ENCODE results near the gene PCSK1. TPM values are rescaled to one million over a fixed set of nuclear protein-coding genes. Genes with fewer than 3 reads are reported as not detected.

PCSK1 gene
- total and polyA plus RNA-seq, 2 donors, result 0.37 to 0.48 TPM

DNA sequence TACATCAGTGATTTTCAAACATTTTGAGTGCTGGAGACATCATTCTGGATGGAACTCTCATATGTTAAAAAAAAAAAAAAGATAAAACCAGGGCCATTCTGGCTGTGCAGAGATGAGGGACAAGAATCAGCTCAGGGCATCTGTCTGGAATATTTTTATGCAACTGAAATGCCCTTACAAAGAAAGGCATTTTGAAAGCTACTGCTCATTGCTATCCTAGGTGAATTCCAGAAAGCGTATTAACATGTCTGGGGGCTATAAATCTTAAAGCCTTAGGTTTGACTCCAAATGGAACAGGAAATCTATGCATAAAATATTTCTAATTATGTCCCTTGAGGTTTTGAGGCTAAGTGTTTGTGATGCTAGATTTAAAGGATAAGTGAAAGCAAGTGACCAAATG lies 14.9 kb upstream of the PCSK1 start:
- H3K36me3 ChIP-seq (ENCODE audit: insufficient read depth), result no peaks in the 10 kb centered on the region
- no peak overlapping the region for H3K4me3 ChIP-seq (ENCODE audit: low read depth, low read length)
- H3K4me1 ChIP-seq (ENCODE audit: insufficient read depth), result no peaks in the 10 kb centered on the region
- 26% methylated on average over 1 of the region's 1 CpG for WGBS
- DNase-seq (ENCODE audit: extremely low spot score), result no peak
- H3K27ac ChIP-seq (ENCODE audit: low read depth), result no peak overlapping the region

DNA sequence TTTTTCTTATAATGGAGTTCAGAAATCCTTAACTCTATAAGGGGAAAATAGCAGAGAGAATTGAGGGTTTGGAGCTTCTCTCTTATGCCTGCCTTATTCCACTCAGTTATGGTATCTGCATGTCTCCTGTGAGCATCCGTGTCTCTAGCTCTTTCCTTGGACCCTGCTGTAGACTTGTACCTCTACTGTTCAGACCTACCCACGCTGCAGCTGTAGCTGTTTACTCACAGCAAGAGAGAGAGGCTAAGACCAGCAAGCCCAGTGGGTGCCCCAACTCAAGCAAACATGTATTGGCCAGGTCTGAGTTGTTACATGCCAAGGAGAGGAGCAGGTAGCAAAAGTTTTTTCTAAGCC lies 7.1 kb upstream of the PCSK1 start:
- no peaks in the 10 kb centered on the region for H3K36me3 ChIP-seq (ENCODE audit: insufficient read depth)
- no peak overlapping the region for H3K27ac ChIP-seq (ENCODE audit: low read depth)
- WGBS, result 68% methylated on average over 2 of the region's 2 CpGs
- H3K4me1 ChIP-seq (ENCODE audit: insufficient read depth), result no peaks in the 10 kb centered on the region
- H3K4me3 ChIP-seq (ENCODE audit: low read depth, low read length), result no peak overlapping the region
- DNase-seq (ENCODE audit: extremely low spot score), result no peak

DNA sequence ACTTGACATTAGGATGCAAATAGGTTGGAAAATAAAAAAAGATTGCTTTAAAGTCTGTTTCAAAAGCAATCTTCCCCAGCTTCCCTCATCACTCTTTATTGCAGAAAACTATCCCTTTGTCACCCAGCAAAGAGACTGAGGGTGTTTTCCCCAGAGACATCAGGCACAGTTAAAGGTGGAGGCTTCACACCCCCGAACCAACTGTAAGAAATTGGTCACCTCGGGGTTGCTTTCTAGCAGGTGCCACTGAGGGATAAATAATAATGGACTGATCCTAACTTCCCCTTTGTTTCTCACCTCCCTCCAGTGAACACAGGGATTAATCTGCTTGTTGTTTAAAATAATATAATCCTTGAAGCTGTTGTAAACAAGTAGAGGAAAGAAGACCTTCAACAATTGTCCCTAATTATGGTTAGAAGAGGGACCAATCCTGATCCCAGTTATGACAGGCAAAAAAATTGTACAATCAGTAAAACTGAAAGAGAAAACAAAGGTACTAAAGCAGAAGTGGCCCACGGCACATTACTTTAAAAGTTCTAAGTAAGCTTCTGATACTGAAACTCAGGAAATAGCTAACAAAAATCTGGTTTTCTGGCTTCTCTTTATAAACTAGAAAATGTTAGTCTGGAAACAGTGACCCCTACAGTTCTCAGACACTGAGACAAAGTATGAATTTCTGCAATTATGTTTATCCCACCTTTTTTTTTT lies 6.6 kb upstream of the PCSK1 start:
- Histone ChIP-seq H3K4me1 (ENCODE audit: insufficient read depth) (no peaks in the 10 kb centered on the region), H3K36me3 (ENCODE audit: insufficient read depth) (no peaks in the 10 kb centered on the region), H3K27ac (ENCODE audit: low read depth) (no peak overlapping the region), H3K4me3 (ENCODE audit: low read depth, low read length) (no peak overlapping the region)
- DNase-seq (ENCODE audit: extremely low spot score), result no peak
- 34% methylated on average over 3 of the region's 3 CpGs for WGBS

DNA sequence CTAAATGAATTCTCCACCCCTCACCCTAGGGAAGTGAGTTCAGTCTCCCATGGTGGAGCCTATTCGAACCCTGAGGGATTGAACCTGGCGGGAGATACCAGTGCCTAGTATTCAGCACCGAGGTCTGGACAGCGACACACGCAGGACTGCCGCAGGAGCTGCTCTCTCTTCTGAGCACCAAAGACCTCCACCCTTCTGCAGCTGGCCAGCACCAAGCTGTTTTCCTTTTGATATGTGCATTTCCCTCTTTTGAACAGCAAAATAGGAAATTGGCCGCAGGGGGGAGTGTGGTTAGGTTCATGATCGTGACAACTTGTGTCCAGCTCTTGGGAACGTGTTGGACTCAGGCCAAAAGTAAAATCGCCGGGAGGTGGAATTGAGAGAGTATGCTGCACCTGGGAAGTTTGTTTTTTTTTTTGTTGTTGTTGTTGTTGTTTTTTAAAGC lies 1.2 kb upstream of the PCSK1 start:
- H3K4me1 ChIP-seq (ENCODE audit: insufficient read depth), result no peaks in the 10 kb centered on the region
- no peak for DNase-seq (ENCODE audit: extremely low spot score)
- WGBS, result 2% methylated on average over 11 of the region's 11 CpGs
- H3K27ac ChIP-seq (ENCODE audit: low read depth), result no peak overlapping the region
- H3K36me3 ChIP-seq (ENCODE audit: insufficient read depth), result no peaks in the 10 kb centered on the region
- H3K4me3 ChIP-seq (ENCODE audit: low read depth, low read length), result no peak overlapping the region

DNA sequence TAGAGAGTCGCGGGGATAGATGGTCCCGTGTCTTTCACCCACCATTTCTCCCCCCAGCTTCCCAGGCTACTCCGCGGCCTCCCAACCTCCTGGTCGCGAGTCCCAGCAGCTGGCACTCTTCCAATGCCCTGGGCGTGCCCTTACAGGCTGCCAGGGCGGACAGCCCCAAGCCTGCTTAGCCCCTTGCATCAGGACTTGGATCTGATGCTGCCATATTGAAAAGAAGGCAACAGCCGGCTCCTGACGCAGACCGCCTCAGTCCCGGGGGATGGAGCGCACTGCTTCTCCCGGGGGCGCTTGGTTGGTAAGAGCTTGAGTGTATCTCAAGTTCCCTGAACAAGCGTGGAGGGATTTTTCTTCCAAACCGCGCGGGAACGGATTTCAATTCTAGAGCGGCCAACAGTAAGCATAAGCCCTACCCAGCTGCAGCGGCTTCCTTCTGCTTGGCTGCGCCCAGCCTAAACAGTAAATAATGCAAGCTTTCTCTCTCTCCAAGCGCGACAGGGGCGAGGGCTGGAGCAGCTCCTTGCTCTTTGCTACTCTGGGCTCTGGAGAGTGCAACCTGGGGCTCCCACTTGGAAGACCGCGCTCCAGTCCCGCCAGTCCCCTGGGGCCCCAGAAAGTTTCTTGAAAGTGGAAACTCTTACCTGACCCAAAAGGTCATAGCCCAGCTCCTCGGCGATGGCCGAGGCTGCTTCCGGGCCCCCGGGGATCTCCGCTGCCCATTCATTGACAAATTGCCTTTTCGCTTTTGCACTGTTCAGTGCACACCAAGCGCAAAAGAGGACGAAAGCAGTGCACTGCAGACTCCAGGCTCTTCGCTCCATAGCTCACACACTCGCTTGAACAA lies 607 bp downstream of the PCSK1 start:
- Histone ChIP-seq H3K27ac (ENCODE audit: low read depth) (no peak overlapping the region), H3K4me3 (ENCODE audit: low read depth, low read length) (no peak overlapping the region), H3K4me1 (ENCODE audit: insufficient read depth) (no peaks in the 10 kb centered on the region), H3K36me3 (ENCODE audit: insufficient read depth) (no peaks in the 10 kb centered on the region)
- WGBS, result 3% methylated on average over 41 of the region's 41 CpGs
- DNase-seq (ENCODE audit: extremely low spot score), result no peak

DNA sequence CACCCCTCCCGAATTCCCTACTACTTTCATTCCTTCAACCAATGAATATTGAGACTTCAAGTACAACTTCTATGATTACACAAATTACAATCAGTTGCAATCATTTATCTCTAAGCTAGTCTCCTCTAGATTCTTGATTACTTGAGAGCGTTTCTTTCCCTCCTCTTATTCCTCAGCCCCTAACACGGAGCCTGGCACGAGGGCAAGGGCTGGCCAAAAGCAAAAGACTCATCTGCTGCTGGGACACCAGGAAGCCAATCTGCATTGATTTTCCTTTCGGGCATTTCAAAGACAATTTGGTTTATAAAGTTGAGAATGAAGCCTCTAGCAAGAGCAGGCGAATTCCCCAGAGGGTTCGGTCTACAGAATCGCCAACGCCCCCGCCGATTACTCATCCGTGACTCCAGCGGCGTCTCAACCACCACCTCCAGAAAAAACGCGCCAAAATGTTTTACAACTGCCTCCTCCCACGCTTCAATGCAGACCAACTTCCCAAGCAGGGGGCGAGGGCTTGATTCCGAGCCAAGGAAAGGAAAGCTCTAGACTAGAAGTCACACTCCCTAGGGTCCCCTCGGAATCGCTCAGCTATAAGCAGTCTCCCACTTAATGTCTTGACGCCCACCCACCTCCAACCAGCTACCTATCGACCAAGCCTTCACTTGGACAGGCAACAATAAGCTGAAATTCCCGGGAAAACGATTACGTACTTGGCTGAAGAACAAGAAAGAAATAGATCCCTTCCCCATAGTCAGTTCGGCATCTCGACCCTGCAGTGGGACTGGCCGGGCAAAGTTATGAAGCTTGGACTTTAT lies 1.5 kb downstream of the PCSK1 start:
- no peak overlapping the region for H3K4me3 ChIP-seq (ENCODE audit: low read depth, low read length)
- DNase-seq (ENCODE audit: extremely low spot score), result no peak
- H3K36me3 ChIP-seq (ENCODE audit: insufficient read depth), result no peaks in the 10 kb centered on the region
- WGBS, result 3% methylated on average over 29 of the region's 29 CpGs
- no peak overlapping the region for H3K27ac ChIP-seq (ENCODE audit: low read depth)
- no peaks in the 10 kb centered on the region for H3K4me1 ChIP-seq (ENCODE audit: insufficient read depth)

DNA sequence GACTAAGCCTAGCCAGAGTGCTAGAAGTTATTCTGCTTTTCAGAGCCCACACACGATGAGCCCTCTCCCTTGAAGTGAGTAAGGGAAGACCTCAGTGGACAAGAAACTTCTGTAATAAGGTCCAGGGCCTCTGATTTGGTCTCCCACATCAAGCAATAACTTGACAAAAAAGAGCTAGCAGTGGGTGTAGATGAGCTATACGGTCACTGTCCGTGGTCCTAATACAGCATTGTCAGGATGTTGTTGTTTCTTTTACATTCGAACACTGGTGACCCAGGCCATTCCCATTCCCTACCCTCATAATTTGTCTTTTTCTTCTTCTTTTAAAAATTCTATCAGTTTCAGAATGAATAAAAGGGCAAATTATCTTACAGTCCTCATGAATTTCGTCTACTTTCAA lies 5.2 kb downstream of the PCSK1 start:
- Histone ChIP-seq H3K27ac (ENCODE audit: low read depth) (no peak overlapping the region), H3K4me1 (ENCODE audit: insufficient read depth) (no peaks in the 10 kb centered on the region), H3K4me3 (ENCODE audit: low read depth, low read length) (no peak overlapping the region), H3K36me3 (ENCODE audit: insufficient read depth) (no peaks in the 10 kb centered on the region)
- DNase-seq (ENCODE audit: extremely low spot score), result no peak
- WGBS, result 44% methylated on average over 5 of the region's 5 CpGs

DNA sequence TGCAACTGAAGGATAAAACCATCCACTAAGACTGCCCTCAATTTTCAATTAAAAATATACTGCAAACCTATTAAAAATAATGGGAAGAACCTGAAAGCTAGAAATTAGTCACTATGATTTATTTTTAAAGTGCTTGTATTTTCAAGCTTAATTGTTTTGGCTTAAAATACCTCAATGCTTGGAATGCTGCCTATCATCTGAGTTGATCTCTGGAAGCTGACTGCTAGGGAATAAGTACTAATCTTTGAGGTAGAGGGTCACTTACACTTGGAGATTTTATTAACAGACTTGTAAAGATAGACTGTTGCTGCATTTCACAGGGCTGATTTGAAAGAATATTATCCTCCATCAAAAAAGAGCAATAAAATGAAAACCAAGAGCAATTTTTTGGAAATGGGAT lies 6.2 kb downstream of the PCSK1 start:
- H3K36me3 ChIP-seq (ENCODE audit: insufficient read depth), result no peaks in the 10 kb centered on the region
- H3K27ac ChIP-seq (ENCODE audit: low read depth), result no peak overlapping the region
- DNase-seq (ENCODE audit: extremely low spot score), result no peak
- no peaks in the 10 kb centered on the region for H3K4me1 ChIP-seq (ENCODE audit: insufficient read depth)
- no peak overlapping the region for H3K4me3 ChIP-seq (ENCODE audit: low read depth, low read length)

DNA sequence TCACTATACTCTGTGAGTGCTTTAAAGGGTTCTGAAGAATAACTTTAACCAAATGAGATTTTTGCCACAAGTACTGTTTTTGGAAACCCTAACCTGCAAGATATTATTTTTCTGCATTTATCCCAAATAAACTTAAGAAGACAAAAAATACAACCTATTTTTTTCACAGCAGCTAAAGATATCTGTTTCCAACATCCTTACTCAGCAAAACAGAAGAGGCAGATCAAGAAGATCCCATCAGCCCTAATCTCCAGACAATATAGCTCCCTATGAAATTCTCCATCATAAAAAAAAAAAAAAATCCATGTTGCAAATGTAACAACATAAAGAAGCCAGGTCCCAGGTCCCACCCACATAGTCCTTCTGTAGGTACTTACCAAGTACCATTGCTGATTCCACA lies 7.6 kb downstream of the PCSK1 start:
- no peak overlapping the region for H3K4me3 ChIP-seq (ENCODE audit: low read depth, low read length)
- no peak for DNase-seq (ENCODE audit: extremely low spot score)
- no peaks in the 10 kb centered on the region for H3K36me3 ChIP-seq (ENCODE audit: insufficient read depth)
- no peak overlapping the region for H3K27ac ChIP-seq (ENCODE audit: low read depth)
- H3K4me1 ChIP-seq (ENCODE audit: insufficient read depth), result no peaks in the 10 kb centered on the region

DNA sequence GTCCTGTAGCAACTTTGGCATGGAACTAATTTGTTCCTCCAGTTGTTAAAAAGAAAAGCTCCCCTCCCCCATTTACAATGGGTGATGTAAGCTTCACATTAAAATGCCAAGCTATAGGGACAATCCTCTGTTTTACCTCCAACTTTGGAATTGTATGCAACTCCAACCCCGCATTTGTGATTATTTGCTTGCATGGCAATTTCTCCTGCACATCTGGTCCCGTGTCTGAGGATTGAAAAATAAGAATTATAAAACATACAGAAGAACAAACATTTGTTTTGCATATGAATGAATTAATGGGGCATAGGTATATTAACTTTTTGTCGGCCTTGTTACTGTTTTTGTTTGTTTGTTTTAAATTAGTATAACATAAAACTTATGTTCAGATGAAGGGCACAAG lies 17.2 kb downstream of the PCSK1 start:
- H3K4me3 ChIP-seq (ENCODE audit: low read depth, low read length), result no peak overlapping the region
- no peaks in the 10 kb centered on the region for H3K4me1 ChIP-seq (ENCODE audit: insufficient read depth)
- H3K36me3 ChIP-seq (ENCODE audit: insufficient read depth), result no peaks in the 10 kb centered on the region
- 88% methylated on average over 3 of the region's 3 CpGs for WGBS
- DNase-seq (ENCODE audit: extremely low spot score), result no peak
- H3K27ac ChIP-seq (ENCODE audit: low read depth), result no peak overlapping the region

DNA sequence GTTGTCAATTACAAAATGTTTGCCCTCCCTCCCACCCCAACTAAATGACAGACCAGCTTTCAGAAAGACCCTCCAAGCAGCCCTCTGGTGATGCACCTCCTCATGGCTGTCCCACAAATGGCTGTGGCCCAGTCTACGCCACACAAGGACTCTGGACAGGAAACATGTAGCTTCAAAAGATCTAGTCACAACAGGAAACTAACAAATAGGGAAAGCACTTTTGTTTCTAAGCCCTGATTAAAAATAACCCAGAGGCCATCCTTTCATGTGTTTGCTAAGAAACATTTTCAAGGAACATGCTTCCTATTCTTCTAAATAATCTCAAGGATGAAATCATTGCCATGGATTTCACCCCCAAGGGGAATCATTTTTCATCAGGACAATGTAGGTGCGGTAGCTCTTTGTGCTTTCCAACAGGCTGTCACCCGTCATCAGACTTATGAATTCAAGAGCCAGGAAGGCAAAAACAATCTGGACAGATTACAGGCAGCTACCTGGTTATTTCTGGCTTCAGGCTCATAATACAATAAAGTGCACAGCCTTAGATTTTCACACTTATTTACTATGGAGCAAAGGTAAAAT lies 20.1 kb downstream of the PCSK1 start:
- DNase-seq (ENCODE audit: extremely low spot score), result no peak
- H3K36me3 ChIP-seq (ENCODE audit: insufficient read depth), result no peaks in the 10 kb centered on the region
- no peak overlapping the region for H3K4me3 ChIP-seq (ENCODE audit: low read depth, low read length)
- H3K27ac ChIP-seq (ENCODE audit: low read depth), result no peak overlapping the region
- H3K4me1 ChIP-seq (ENCODE audit: insufficient read depth), result no peaks in the 10 kb centered on the region
- WGBS, result 80% methylated on average over 3 of the region's 3 CpGs

DNA sequence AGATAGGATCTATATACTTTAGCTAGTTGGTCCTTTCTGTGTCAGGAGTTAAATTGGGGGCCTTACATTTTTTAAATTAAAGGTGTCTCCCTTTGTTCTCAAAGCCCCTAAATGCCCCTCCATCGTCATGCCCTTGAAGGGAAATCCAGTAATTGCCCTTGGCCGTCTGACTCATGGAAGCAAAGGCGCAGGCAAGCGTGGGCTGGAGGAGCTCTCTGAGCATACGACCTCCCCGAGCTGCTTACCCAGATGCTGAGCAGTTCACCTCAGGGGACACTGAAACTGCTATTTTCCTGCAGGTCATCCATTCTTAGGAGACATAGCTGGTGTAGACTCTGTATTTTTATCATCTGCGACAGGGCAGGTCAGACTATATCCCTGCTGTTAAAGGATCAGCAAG lies 23.0 kb downstream of the PCSK1 start:
- no peaks in the 10 kb centered on the region for H3K4me1 ChIP-seq (ENCODE audit: insufficient read depth)
- no peak overlapping the region for H3K4me3 ChIP-seq (ENCODE audit: low read depth, low read length)
- 68% methylated on average over 7 of the region's 7 CpGs for WGBS
- no peak for DNase-seq (ENCODE audit: extremely low spot score)
- H3K36me3 ChIP-seq (ENCODE audit: insufficient read depth), result no peaks in the 10 kb centered on the region
- H3K27ac ChIP-seq (ENCODE audit: low read depth), result no peak overlapping the region

DNA sequence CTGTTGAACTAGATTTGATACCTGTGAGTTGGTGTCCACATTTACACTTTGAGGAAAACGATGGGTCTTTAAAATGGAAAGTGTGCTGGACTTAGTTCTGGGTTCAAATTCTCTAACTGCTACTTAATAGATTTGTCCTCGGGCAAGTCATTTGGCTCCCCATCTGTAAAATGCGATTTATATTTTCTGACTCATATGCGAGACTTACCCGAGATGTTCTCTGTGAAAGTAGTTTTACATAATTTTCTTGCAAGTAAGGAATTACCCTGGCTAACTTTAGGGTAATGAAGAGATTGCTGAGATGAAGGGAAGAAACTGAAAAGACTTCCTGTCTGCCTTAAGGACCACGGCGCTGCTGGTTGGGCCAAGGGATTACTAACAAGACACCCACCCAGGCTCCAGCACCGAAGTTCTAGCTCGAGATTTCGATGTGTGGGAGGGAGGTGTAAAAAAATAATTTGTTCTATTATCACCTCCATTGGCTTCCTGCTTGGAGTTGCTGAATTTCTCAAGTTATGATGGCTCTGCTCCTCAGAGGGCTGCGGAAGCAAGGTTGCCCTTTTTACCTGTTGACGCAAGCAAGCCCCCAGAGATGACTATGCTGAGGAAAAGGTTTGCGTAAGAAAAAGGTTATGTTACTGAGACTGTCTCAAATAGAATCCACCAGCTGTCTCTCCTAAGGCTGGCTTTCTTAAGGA lies 24.1 kb downstream of the PCSK1 start:
- 88% methylated on average over 13 of the region's 13 CpGs for whole genome bisulfite sequencing
- Histone ChIP-seq H3K4me1 (ENCODE audit: insufficient read depth) (no peaks in the 10 kb centered on the region), H3K27ac (ENCODE audit: low read depth) (no peak overlapping the region), H3K36me3 (ENCODE audit: insufficient read depth) (no peaks in the 10 kb centered on the region), H3K4me3 (ENCODE audit: low read depth, low read length) (no peak overlapping the region)
- DNase-seq (ENCODE audit: extremely low spot score), result no peak
